Stimulated activated CD8-positive, alpha-beta memory T cell treated with anti-CD3 and anti-CD28 coated beads, Interleukin-4, amount 100 ng/mL, for 48 hours (primary cell): ENCODE results near the gene STRN3.
"Not testable (repeated sequence)": the region's sequence is repeated elsewhere in the genome, so short reads cannot be mapped to it uniquely, and the experiment has no call there.

Source experiments
- DNase-seq: peaks from one replicate; pipeline ENCODE4 v3.0.0-alpha.2; 2020

The STRN3 gene

GRCh38 chr14:30999038-30999773 lies 27.0 kb downstream of the STRN3 start:
- no peak for DNase-seq

GRCh38 chr14:30998100-30998706 lies 28.0 kb downstream of the STRN3 start:
- no peak for DNase-seq

- no peak for DNase-seq
These were observed 29.1 kb downstream of the STRN3 start for GRCh38 chr14:30996892-30997659.

GRCh38 chr14:30995689-30996088 lies 30.5 kb downstream of the STRN3 start:
- DNase-seq = no peak

- no peak for DNase-seq
These were observed 31.2 kb downstream of the STRN3 start for GRCh38 chr14:30994681-30995620.

DNA sequence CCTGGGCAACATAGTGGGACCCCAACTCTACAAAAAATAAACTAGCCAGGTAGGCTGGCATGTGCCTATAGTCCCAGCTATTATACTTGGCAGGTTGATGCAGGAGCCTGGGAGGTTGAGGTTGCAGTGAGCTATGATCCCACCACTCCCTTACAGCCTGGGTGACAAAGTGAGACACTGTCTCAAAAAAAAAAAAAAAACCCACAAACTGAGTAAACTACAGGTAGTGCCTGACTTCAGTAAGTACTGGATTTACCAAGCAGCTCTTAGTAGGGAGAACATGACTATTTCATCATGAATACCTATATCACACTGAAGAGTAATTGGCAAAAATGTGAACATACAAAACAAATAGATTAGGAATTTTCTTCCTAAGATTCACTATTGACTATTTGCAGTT lies 33.1 kb downstream of the STRN3 start:
- DNase-seq = no peak

DNA sequence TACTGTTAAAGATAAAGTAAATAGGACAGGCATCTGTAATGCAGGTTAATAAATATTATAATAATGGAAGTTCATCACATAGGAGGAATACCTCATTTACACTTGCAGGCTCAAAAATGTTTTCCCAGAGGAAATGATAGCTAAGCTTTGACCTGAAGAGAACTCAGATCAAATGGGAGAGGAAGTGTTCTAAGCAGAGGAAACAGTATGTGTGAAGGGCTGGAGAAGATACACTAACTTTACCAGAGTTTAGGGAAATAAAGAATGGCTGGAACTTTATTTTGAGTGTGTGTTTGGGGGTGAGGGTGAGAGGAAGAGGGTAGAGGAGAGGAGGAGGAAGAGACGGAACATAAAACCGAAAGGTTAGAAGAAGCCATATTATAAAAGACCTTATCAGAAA lies 34.8 kb downstream of the STRN3 start:
- DNase-seq = no peak

GRCh38 chr14:30990770-30991169 lies 35.4 kb downstream of the STRN3 start:
- DNase-seq = no peak

DNA sequence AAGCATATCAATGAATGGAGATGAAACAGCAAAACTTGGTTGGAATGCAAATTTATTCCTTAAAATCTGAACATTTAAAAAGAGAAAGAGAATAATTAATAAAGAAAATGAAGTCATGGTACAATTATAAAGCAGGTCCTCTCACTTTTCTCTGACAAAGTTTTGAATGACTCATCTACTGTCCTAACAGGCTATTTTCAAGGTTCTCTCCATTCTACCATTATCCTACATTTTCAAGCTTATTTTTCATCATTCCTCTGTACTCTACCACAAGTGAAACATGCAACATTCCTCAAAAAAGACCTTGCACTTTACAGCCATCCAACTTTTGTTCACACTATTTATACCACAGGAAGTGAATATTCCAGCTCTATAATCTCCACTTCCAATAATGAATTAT lies 37.7 kb downstream of the STRN3 start:
- DNase-seq = no peak

DNA sequence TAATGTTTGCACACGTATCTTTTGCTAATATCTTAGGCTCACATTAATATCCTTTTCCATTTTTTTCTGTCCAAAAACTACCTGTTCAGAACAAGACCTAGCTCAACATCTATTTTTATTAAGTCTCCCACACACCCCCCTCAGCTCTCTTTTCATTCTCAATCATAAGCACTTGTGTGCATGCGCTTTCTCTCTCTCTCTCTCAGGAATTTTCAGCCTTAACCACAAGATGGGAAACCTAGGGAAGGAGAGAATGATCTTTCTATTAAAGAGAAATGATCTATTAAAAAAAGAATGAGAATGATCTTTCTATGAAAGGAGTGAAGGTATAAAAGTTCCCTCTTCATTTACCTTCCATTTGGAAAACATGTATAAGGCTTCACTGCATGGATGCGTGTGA lies 40.4 kb downstream of the STRN3 start:
- DNase-seq = no peak

- DNase-seq = no peak
These were observed 42.3 kb downstream of the STRN3 start for GRCh38 chr14:30983858-30984257.

GRCh38 chr14:30982533-30982932 lies 43.6 kb downstream of the STRN3 start:
- DNase-seq = no peak

DNA sequence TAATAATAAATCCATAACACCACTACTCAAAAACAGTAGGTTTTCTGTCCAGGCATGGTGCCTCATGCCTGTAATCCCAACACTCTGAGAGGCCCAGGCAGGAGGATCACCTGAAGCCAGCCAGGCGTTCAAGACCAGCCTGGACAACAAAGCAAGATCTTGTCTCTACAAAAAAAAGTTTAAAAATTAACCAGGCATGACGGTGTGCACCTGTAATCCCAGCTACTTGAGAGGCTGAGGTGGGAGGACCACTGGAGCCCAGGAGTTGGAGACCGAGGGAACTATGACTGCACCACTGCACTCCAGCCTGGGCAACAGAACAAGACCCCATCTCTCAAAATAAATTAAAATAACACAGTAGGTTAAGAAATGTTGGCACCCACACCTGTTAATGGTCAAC lies 45.2 kb downstream of the STRN3 start:
- no peak for DNase-seq

GRCh38 chr14:30980106-30980704 lies 46.0 kb downstream of the STRN3 start:
- DNase-seq = not testable (repeated sequence)

- no peak for DNase-seq
These were observed 48.4 kb downstream of the STRN3 start for GRCh38 chr14:30977752-30978151.

- DNase-seq = no peak
These were observed 51.6 kb downstream of the STRN3 start for GRCh38 chr14:30974628-30975027.

- DNase-seq = no peak
These were observed 53.1 kb downstream of the STRN3 start for GRCh38 chr14:30972882-30973582.

GRCh38 chr14:30972036-30972732 lies 54.0 kb downstream of the STRN3 start:
- not testable (repeated sequence) for DNase-seq

DNA sequence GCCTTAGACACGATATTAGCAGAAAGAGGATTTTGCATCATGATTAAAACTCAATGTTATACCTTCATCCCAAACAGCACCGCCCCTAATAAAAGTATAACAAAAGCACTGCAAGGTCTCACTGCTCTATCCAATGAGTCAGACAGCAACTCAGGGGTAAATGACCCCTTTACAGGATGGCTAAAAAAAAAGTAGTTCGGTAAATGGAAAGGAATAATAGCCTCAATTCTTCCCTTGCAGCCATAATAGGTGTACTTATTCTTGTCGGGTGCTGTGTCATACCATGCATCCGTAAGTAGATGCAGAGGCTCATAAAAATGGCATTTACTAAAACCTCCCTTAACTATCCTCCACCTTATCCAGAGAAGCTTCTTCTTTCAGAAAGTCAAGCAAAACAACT lies 54.6 kb downstream of the STRN3 start:
- no peak for DNase-seq

GRCh38 chr14:30969796-30970195 lies 56.4 kb downstream of the STRN3 start:
- peak; percentile 45 for DNase-seq
